ENCODE results near the gene YDJC. TPM values are rescaled to one million over a fixed set of nuclear protein-coding genes. Genes with fewer than 3 reads are reported as not detected.
"Not testable (repeated sequence)": the region's sequence is repeated elsewhere in the genome, so short reads cannot be mapped to it uniquely, and the experiment has no call there.

YDJC gene
- total RNA-seq, 2 donors from 2014 or later, result 18.3 to 32.3 TPM

- peak overlapping the region; percentile 41 for H3K4me3 ChIP-seq
- TF ChIP-seq, protein P1, sequence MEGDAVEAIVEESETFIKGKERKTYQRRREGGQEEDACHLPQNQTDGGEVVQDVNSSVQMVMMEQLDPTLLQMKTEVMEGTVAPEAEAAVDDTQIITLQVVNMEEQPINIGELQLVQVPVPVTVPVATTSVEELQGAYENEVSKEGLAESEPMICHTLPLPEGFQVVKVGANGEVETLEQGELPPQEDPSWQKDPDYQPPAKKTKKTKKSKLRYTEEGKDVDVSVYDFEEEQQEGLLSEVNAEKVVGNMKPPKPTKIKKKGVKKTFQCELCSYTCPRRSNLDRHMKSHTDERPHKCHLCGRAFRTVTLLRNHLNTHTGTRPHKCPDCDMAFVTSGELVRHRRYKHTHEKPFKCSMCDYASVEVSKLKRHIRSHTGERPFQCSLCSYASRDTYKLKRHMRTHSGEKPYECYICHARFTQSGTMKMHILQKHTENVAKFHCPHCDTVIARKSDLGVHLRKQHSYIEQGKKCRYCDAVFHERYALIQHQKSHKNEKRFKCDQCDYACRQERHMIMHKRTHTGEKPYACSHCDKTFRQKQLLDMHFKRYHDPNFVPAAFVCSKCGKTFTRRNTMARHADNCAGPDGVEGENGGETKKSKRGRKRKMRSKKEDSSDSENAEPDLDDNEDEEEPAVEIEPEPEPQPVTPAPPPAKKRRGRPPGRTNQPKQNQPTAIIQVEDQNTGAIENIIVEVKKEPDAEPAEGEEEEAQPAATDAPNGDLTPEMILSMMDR (IDR thresholded peaks at IDR 0.05), result no peak
- peak overlapping the region; percentile 64 to 68 for H3K27ac ChIP-seq
- peaks cover 14 to 36% of the 10 kb centered on the region in 2 donors for H3K4me1 ChIP-seq (ENCODE audit: control insufficient read depth in 1 of 2, low read depth in 2 of 2)
- no peak for DNase-seq (ENCODE audit: low spot score)
- H3K9me3 ChIP-seq, result no peaks in the 10 kb centered on the region
- H3K36me3 ChIP-seq, result no peaks in the 10 kb centered on the region
- no peaks in the 10 kb centered on the region for H3K27me3 ChIP-seq (replicated peaks; ENCODE audit: insufficient read depth)
- no peak for ATAC-seq (ENCODE audit: insufficient number of reproducible peaks, low FRiP score, low read depth)
Measured at GRCh38 chr22:21623648-21623970, 6.2 kb downstream of the YDJC start.

DNA sequence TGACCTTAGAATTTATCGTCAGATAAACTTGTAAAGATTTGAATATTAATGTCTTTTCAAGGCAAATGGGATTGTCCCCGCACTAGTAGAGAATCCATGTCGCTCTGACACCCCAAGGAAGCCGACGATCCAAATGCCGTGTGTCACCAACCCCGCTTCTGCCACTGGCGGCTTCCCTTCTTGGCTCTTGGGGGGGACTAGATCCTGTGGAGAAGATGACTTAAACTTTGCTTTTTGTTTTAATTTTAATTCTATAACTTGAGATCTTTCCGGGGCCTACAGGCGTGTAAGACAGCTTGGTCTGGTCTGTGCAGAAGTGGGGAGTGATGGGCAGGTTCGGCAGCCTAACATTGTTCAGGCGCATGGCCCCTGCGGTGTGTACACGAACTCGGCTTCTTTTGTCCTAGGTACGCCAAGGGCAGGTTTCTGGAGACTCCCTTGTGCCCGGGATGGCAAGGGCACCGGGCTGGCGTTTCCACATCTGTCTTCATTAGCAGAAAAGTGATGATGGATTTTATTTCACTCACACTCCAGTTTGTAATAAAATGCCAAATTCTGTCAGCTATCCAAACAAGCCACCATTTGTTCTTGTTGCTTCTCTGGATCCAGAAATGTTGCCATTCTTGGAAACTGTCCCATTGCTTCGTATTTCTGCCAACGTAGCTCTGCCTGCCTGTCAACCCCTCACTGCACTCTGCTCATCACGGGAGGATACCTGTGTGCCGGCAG is 6.7 kb downstream of the YDJC start:
- H3K4me1 ChIP-seq (ENCODE audit: control insufficient read depth in 1 of 2, low read depth in 2 of 2), result peaks cover 14 to 36% of the 10 kb centered on the region in 2 donors

GRCh38 chr22:21622011-21622918 is 7.6 kb downstream of the YDJC start:
- TF ChIP-seq, protein P1 (IDR thresholded peaks at IDR 0.05), result no peak
- Histone ChIP-seq H3K4me3 (no peak overlapping the region), H3K9me3 (no peaks in the 10 kb centered on the region), H3K27ac (no peak overlapping the region), H3K27me3 (replicated peaks; ENCODE audit: insufficient read depth) (no peaks in the 10 kb centered on the region), H3K4me1 (ENCODE audit: control insufficient read depth in 1 of 2, low read depth in 2 of 2) (peaks cover 14 to 44% of the 10 kb centered on the region in 2 donors), H3K36me3 (no peaks in the 10 kb centered on the region)
- ATAC-seq (ENCODE audit: insufficient number of reproducible peaks, low FRiP score, low read depth), result no peak
- no peak for DNase-seq (ENCODE audit: low spot score)

More for the DNA sequence above, 6.7 kb downstream of the YDJC start:
- ATAC-seq (ENCODE audit: insufficient number of reproducible peaks, low FRiP score, low read depth) (no peak), DNase-seq (ENCODE audit: low spot score) (no peak)
- Histone ChIP-seq H3K27ac (peak overlapping the region; percentile 64 to 68), H3K9me3 (no peaks in the 10 kb centered on the region), H3K36me3 (no peaks in the 10 kb centered on the region), H3K27me3 (replicated peaks; ENCODE audit: insufficient read depth) (no peaks in the 10 kb centered on the region), H3K4me3 (peak overlapping the region; percentile 41)
- TF ChIP-seq, protein P1 (IDR thresholded peaks at IDR 0.05), result no peak

DNA sequence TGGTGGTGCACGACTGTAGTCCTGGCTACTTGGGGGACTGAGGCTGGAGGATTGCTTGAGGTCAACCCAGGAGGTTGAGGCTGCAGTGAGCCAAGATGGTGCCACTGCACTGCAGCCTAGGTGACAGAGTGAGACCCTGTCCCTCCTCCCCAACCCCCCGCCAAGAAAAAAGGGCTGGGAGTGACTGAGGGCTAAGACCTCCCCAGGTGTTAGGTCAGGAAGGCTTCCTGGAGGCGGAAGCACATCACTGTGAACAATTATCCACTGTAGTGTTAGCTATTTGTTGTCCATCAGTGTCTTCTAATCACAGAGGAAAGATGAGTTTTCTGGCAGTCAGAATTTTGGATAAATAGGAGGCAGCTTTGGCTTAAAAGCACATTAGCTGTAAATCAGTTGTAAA is 8.8 kb downstream of the YDJC start:
- ATAC-seq (ENCODE audit: insufficient number of reproducible peaks, low FRiP score, low read depth) (no peak), DNase-seq (ENCODE audit: low spot score) (no peak)
- H3K4me3 ChIP-seq, result no peak overlapping the region
- no peaks in the 10 kb centered on the region for H3K36me3 ChIP-seq
- peaks cover 14 to 45% of the 10 kb centered on the region in 2 donors for H3K4me1 ChIP-seq (ENCODE audit: control insufficient read depth in 1 of 2, low read depth in 2 of 2)
- no peak overlapping the region for H3K27ac ChIP-seq
- no peaks in the 10 kb centered on the region for H3K27me3 ChIP-seq (replicated peaks; ENCODE audit: insufficient read depth)
- H3K9me3 ChIP-seq, result no peaks in the 10 kb centered on the region
- TF ChIP-seq, protein P1 (IDR thresholded peaks at IDR 0.05), result no peak

GRCh38 chr22:21617337-21617736 is 12.5 kb downstream of the YDJC start:
- peaks cover 0 to 14% of the 10 kb centered on the region in 2 donors for H3K4me1 ChIP-seq (ENCODE audit: control insufficient read depth in 1 of 2, low read depth in 2 of 2)
- H3K36me3 ChIP-seq; H3K9me3 ChIP-seq; H3K27me3 ChIP-seq (replicated peaks; ENCODE audit: insufficient read depth); DNase-seq (ENCODE audit: low spot score); ATAC-seq (ENCODE audit: insufficient number of reproducible peaks, low FRiP score, low read depth); H3K27ac ChIP-seq; H3K4me3 ChIP-seq: not testable (repeated sequence)

Data from thoracic aorta (tissue), 2 donors.